Duodenal mucosa (tissue), 2 donors: ENCODE results near the gene DNAAF2.
"Not testable (repeated sequence)": the region's sequence is repeated elsewhere in the genome, so short reads cannot be mapped to it uniquely, and the experiment has no call there.

ENCODE experiments used
- H3K27ac ChIP-seq: one replicate; pipeline ENCODE4 v1.7.0; 2013; ENCODE audit warnings: low read depth, low read length
- H3K27me3 ChIP-seq, 2 donors: one replicate each; pipeline ENCODE4 v1.7.0; 2013; ENCODE audit warnings: low read length in 2 of 2, control low read depth in 1 of 2; ENCODE audit not compliant: insufficient read depth in 2 of 2, control insufficient read depth in 1 of 2
- H3K36me3 ChIP-seq, 2 donors: one replicate each; pipeline ENCODE4 v1.7.0; 2013; ENCODE audit warnings: low read length in 2 of 2, control low read depth in 1 of 2; ENCODE audit not compliant: insufficient read depth in 2 of 2, control insufficient read depth in 1 of 2
- H3K4me1 ChIP-seq, 2 donors: one replicate each; pipeline ENCODE4 v1.7.0; 2013; ENCODE audit warnings: low read length in 2 of 2, control low read depth in 1 of 2; ENCODE audit not compliant: insufficient read depth in 2 of 2, control insufficient read depth in 1 of 2
- H3K4me3 ChIP-seq, 2 donors: one replicate each; pipeline ENCODE4 v1.7.0; 2013; ENCODE audit warnings: low read length in 2 of 2, low read depth in 1 of 2
- H3K9ac ChIP-seq, 2 donors: one replicate each; pipeline ENCODE4 v1.7.0; 2013; ENCODE audit warnings: low read length in 2 of 2, low read depth in 1 of 2
- H3K9me3 ChIP-seq, 2 donors: one replicate each; pipeline ENCODE4 v1.7.0; 2013; ENCODE audit warnings: low read length in 2 of 2, control low read depth in 1 of 2; ENCODE audit not compliant: control insufficient read depth in 1 of 2

The DNAAF2 gene, protein sequence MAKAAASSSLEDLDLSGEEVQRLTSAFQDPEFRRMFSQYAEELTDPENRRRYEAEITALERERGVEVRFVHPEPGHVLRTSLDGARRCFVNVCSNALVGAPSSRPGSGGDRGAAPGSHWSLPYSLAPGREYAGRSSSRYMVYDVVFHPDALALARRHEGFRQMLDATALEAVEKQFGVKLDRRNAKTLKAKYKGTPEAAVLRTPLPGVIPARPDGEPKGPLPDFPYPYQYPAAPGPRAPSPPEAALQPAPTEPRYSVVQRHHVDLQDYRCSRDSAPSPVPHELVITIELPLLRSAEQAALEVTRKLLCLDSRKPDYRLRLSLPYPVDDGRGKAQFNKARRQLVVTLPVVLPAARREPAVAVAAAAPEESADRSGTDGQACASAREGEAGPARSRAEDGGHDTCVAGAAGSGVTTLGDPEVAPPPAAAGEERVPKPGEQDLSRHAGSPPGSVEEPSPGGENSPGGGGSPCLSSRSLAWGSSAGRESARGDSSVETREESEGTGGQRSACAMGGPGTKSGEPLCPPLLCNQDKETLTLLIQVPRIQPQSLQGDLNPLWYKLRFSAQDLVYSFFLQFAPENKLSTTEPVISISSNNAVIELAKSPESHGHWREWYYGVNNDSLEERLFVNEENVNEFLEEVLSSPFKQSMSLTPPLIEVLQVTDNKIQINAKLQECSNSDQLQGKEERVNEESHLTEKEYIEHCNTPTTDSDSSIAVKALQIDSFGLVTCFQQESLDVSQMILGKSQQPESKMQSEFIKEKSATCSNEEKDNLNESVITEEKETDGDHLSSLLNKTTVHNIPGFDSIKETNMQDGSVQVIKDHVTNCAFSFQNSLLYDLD

GRCh38 chr14:49634547-49635334, at the start of gene DNAAF2:
Gene DNAAF2, minus strand, starts transcription at chr14:49635244. Its CDS starts 95 bp downstream, at chr14:49635149.
- Histone ChIP-seq H3K27ac (peak within 1 kb of the TSS; percentile 98), H3K4me3 (peak within 1 kb of the TSS; percentile 92 to 96), H3K36me3 (peaks cover 6 to 7% of the 10 kb centered on the region in 2 donors), H3K9me3 (no peaks in the 10 kb centered on the region), H3K4me1 (peaks cover 3 to 10% of the 10 kb centered on the region in 2 donors), H3K9ac (peak within 1 kb of the TSS; percentile 95 to 96), H3K27me3 (no peaks in the 10 kb centered on the region)

GRCh38 chr14:49679271-49679670, 44.2 kb upstream of the DNAAF2 start:
- Histone ChIP-seq H3K4me3 (no peak overlapping the region), H3K9ac (no peak overlapping the region), H3K27ac (no peak overlapping the region), H3K27me3 (no peaks in the 10 kb centered on the region), H3K36me3 (peaks cover 0 to 10% of the 10 kb centered on the region in 2 donors), H3K4me1 (no peaks in the 10 kb centered on the region), H3K9me3 (no peaks in the 10 kb centered on the region)

DNA sequence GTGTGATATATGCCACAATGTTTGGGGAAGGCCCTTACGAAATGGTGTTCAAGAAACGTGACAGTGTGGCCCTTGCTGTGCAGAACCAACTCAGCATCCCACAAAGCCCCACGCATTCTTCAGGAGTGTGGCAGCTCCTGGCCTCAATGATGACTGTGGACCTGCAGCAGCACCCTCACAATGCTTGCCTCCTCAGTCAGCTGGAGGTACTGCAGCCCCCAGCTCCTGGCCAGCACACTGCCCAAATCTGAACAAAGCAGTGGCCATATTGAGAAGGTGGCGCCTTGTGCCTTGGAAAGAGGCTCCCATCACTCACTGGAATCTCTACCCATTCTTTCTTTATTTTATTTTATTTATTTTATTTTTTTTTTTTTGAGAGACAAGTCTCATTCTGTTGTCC, 42.6 kb upstream of the DNAAF2 start:
- Histone ChIP-seq H3K36me3 (peaks cover 0 to 10% of the 10 kb centered on the region in 2 donors), H3K27me3 (no peaks in the 10 kb centered on the region), H3K4me3 (no peak overlapping the region), H3K27ac (no peak overlapping the region), H3K4me1 (no peaks in the 10 kb centered on the region), H3K9ac (no peak overlapping the region), H3K9me3 (no peaks in the 10 kb centered on the region)

DNA sequence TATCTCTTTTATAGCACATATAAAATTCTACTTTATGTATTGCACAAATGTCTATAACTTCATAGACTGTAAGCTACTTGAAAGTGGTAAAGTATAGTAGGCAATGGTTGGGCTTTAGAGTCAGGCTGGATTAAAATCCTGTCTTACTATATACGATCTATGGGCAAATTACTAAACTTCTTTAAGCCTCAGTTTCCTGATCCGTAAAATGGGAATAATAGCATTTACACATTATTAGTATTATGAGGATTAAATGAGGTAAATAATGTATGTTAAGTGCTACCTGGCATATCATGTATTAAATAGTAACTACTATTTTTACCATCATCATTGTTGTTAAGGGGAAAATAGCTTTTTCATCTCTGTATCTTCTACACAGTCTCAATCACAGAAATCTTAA, 38.5 kb upstream of the DNAAF2 start:
- no peaks in the 10 kb centered on the region for H3K9me3 ChIP-seq
- peaks cover 0 to 10% of the 10 kb centered on the region in 2 donors for H3K36me3 ChIP-seq
- no peak overlapping the region for H3K9ac ChIP-seq
- no peaks in the 10 kb centered on the region for H3K27me3 ChIP-seq
- no peak overlapping the region for H3K27ac ChIP-seq
- no peak overlapping the region for H3K4me3 ChIP-seq
- H3K4me1 ChIP-seq = no peaks in the 10 kb centered on the region

DNA sequence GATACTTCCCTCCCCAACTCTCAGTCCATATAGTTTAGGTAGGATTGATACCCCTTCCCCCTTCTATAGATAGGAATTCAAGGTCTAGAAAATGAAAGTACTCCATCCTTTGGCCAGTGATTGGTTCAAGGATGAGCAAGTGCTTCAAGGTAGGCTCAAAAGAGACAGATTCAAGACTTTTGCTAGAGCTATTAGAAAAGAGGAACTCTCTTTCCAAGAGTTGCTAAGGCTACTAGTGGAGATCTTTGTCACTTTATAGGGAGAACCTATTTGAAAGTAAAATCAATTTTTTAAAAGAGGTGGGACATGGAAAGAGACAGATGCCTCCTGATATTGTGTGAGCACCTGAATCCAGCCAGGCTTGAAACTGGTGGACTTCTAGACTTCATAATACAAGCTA, 35.4 kb upstream of the DNAAF2 start:
- Histone ChIP-seq H3K4me1 (no peaks in the 10 kb centered on the region), H3K4me3 (no peak overlapping the region), H3K36me3 (peaks cover 0 to 2% of the 10 kb centered on the region in 2 donors), H3K27ac (no peak overlapping the region), H3K9ac (no peak overlapping the region), H3K27me3 (no peaks in the 10 kb centered on the region), H3K9me3 (no peaks in the 10 kb centered on the region)

- no peaks in the 10 kb centered on the region for H3K36me3 ChIP-seq
- no peaks in the 10 kb centered on the region for H3K4me1 ChIP-seq
- no peaks in the 10 kb centered on the region for H3K27me3 ChIP-seq
- H3K27ac ChIP-seq = no peak overlapping the region
- H3K9me3 ChIP-seq = no peaks in the 10 kb centered on the region
- no peak overlapping the region for H3K9ac ChIP-seq
- H3K4me3 ChIP-seq = no peak overlapping the region
Measured at GRCh38 chr14:49659526-49660455, 24.7 kb upstream of the DNAAF2 start.

DNA sequence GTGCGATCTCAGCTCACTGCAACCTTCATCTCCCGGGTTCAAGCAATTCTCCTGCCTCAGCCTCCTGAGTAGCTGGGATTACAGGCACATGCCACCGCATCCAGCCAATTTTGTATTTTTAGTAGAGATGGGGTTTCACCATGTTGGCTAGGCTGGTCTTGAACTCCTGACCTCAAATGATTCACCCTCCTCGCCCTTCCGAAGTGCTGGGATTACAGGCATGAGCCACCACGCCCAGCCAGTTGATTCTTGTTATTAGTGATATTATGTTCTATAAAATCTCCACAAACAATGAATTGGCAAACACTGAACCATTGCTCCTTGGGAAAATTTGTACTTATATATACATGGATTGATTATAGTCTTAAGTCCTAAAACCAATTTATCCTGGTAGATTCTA, 22.5 kb upstream of the DNAAF2 start:
- not testable (repeated sequence) for H3K4me1 ChIP-seq, H3K36me3 ChIP-seq, H3K27ac ChIP-seq, H3K27me3 ChIP-seq, H3K9ac ChIP-seq, H3K4me3 ChIP-seq, H3K9me3 ChIP-seq

GRCh38 chr14:49654511-49654910, 19.5 kb upstream of the DNAAF2 start:
- no peak overlapping the region for H3K4me3 ChIP-seq
- no peaks in the 10 kb centered on the region for H3K27me3 ChIP-seq
- no peaks in the 10 kb centered on the region for H3K9me3 ChIP-seq
- H3K27ac ChIP-seq = no peak overlapping the region
- H3K4me1 ChIP-seq = no peaks in the 10 kb centered on the region
- H3K36me3 ChIP-seq = no peaks in the 10 kb centered on the region
- no peak overlapping the region for H3K9ac ChIP-seq

GRCh38 chr14:49653508-49653907, 18.5 kb upstream of the DNAAF2 start:
- no peak overlapping the region for H3K4me3 ChIP-seq
- no peaks in the 10 kb centered on the region for H3K36me3 ChIP-seq
- no peak overlapping the region for H3K27ac ChIP-seq
- no peak overlapping the region for H3K9ac ChIP-seq
- H3K27me3 ChIP-seq = no peaks in the 10 kb centered on the region
- no peaks in the 10 kb centered on the region for H3K4me1 ChIP-seq
- H3K9me3 ChIP-seq = no peaks in the 10 kb centered on the region
